A673 (cell line): ENCODE measurements around the gene CUBN. TPM values are rescaled to one million over a fixed set of nuclear protein-coding genes. Genes with fewer than 3 reads are reported as not detected.
A peak's percentile ranks its signal among the peaks of the same experiment; 100 is the strongest.

Experiments
- BruUV-seq: library from RNA; stranded (reverse); fragments of 400-500 nt; replicated peaks from 2 replicates; lab custom pipeline; 2021; lab: Mats Ljungman, UMichigan
- CTCF ChIA-PET: fragments of 300-600 bp; sonication (Branson Sonifier 250); formaldehyde crosslinking; loops from one replicate; lab custom pipeline; 2022; ENCODE audit warnings: antibody characterized with exemption; lab: Charles Lee
- POLR2A ChIA-PET: fragments of 300-600 bp; sonication (Branson Sonifier 250); formaldehyde crosslinking; loops from one replicate; lab custom pipeline; 2022; ENCODE audit warnings: antibody characterized with exemption; ENCODE audit not compliant: low non-redundant PET; lab: Charles Lee
- DNase-seq: peaks from one replicate; pipeline ENCODE4 v3.0.0-alpha.2; 2015; ENCODE audit warnings: low spot score
- H3K27ac ChIP-seq: fragments of 200-600 bp; sonication (generic); 2 replicates; pipeline ENCODE4 v1.5.1; 2016; ENCODE audit warnings: mixed run types, low read depth, mild to moderate bottlenecking, mixed read lengths, antibody characterized with exemption, low read length; ENCODE audit not compliant: poor library complexity, severe bottlenecking
- H3K27me3 ChIP-seq: fragments of 200-600 bp; sonication (generic); replicated peaks from 2 replicates; pipeline ENCODE4 v1.6.1; 2017; ENCODE audit warnings: mixed run types, low read depth, mild to moderate bottlenecking, mixed read lengths, antibody characterized with exemption, low read length; ENCODE audit not compliant: insufficient read depth, poor library complexity
- H3K36me3 ChIP-seq: fragments of 200-600 bp; sonication (generic); 2 replicates; pipeline ENCODE4 v1.6.1; 2016; ENCODE audit warnings: mixed run types, mild to moderate bottlenecking, mixed read lengths, antibody characterized with exemption, low read length; ENCODE audit not compliant: insufficient read depth, poor library complexity, severe bottlenecking
- H3K4me1 ChIP-seq: fragments of 200-600 bp; sonication (generic); 2 replicates; pipeline ENCODE4 v1.6.1; 2017; ENCODE audit warnings: mixed run types, mild to moderate bottlenecking, mixed read lengths, antibody characterized with exemption, low read length; ENCODE audit not compliant: insufficient read depth, poor library complexity, severe bottlenecking
- H3K4me3 ChIP-seq: fragments of 200-600 bp; sonication (generic); 2 replicates; pipeline ENCODE4 v1.5.1; 2016; ENCODE audit warnings: low read depth, mixed run types, mild to moderate bottlenecking, mixed read lengths, low read length; ENCODE audit not compliant: poor library complexity, severe bottlenecking
- H3K9me3 ChIP-seq: fragments of 200-600 bp; sonication (generic); 2 replicates; pipeline ENCODE4 v1.6.1; 2016; ENCODE audit warnings: mixed run types, low read depth, mild to moderate bottlenecking, mixed read lengths, antibody characterized with exemption, low read length; ENCODE audit not compliant: poor library complexity, severe bottlenecking
- CTCF ChIP-seq: fragments of 300-800, 200-600 bp; sonication (generic); conservative IDR thresholded peaks from 2 replicates; pipeline ENCODE4 v1.5.1; 2017; ENCODE audit warnings: low read depth, mild to moderate bottlenecking, antibody characterized with exemption, low read length, moderate library complexity, mixed read lengths
- EZH2 ChIP-seq: fragments of 200-600 bp; sonication (generic); IDR thresholded peaks from 2 replicates; pipeline ENCODE4 v1.6.1; 2017; ENCODE audit warnings: borderline replicate concordance, low read depth, mild to moderate bottlenecking, mixed read lengths, antibody characterized with exemption, low read length; ENCODE audit not compliant: poor library complexity, severe bottlenecking
- intact Hi-C: fragments of 100-400 bp; cut with micrococcal nuclease; formaldehyde crosslinking; loops from one replicate; pipeline ENCODE4 v1.10.0; 2022; ENCODE audit not compliant: unreplicated experiment
- total RNA-seq: library from RNA; stranded (reverse); gene quantifications from 2 replicates; pipeline ENCODE4 v1.2.3, GENCODE V29; 2021

Gene CUBN
- total RNA-seq, 1 experiment from 2014 or later = 3.4 TPM

DNA sequence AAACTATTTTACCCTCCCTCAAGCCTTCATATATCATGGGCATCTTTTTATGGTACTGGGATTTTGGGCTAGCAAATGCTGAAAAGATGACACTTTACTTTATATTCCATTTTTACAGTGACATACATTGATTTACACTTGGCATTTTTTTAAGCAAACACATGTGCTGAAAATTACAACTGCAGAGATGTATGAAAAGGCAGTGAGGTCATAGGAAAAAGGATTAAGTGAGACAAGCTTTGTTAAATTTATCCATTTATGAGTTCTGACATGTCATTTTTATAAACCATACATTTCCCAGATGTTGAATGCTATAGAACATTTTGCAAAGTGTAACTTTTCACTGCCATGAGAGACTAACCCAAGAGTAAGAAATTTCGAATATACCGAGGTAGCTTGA lies 243.6 kb downstream of the CUBN start:
- TF ChIP-seq CTCF (no peak), EZH2 (no peak)
- no peaks in the 10 kb centered on the region for H3K36me3 ChIP-seq
- BruUV-seq = no TSS peak
- ChIA-PET POLR2A (no interaction called here), CTCF (no interaction called here)
- DNase-seq = peak; percentile 29
- H3K27me3 ChIP-seq = no peaks in the 10 kb centered on the region
- intact Hi-C loops = no loop called here
- H3K4me3 ChIP-seq = no peak overlapping the region
- peaks cover 25% of the 10 kb centered on the region for H3K4me1 ChIP-seq
- H3K9me3 ChIP-seq = no peaks in the 10 kb centered on the region
- H3K27ac ChIP-seq = no peak overlapping the region

GRCh38 chr10:16884497-16884896 lies 245.1 kb downstream of the CUBN start:
- intact Hi-C loops = no loop called here
- H3K4me1 ChIP-seq = peaks cover 25% of the 10 kb centered on the region
- ChIA-PET POLR2A (no interaction called here), CTCF (no interaction called here)
- no peak overlapping the region for H3K4me3 ChIP-seq
- TF ChIP-seq EZH2 (no peak), CTCF (no peak)
- no peaks in the 10 kb centered on the region for H3K36me3 ChIP-seq
- H3K9me3 ChIP-seq = no peaks in the 10 kb centered on the region
- no TSS peak for BruUV-seq
- no peak overlapping the region for H3K27ac ChIP-seq
- DNase-seq = no peak
- no peaks in the 10 kb centered on the region for H3K27me3 ChIP-seq

- TF ChIP-seq EZH2 = no peak
- no peak for TF ChIP-seq CTCF
- ChIA-PET CTCF (no interaction called here), POLR2A (interaction anchor here (0.6 to 0.8 kb wide), 2 partner anchors 14 to 308 kb away, joined by 6 to 9 read pairs; no protein-coding TSS in a partner anchor)
- Histone ChIP-seq H3K27ac (no peak overlapping the region), H3K27me3 (no peaks in the 10 kb centered on the region), H3K9me3 (no peaks in the 10 kb centered on the region), H3K4me3 (no peak overlapping the region), H3K4me1 (peaks cover 25% of the 10 kb centered on the region), H3K36me3 (no peaks in the 10 kb centered on the region)
- no TSS peak for BruUV-seq
- intact Hi-C loops = no loop called here
- DNase-seq = no peak
Measured at GRCh38 chr10:16883084-16883483, 246.5 kb downstream of the CUBN start.
